Measurements from ENCODE around the gene EPB42.
A peak's percentile ranks its signal among the peaks of the same experiment; 100 is the strongest.
"Not testable (repeated sequence)": the region's sequence is repeated elsewhere in the genome, so short reads cannot be mapped to it uniquely, and the experiment has no call there.

The EPB42 gene

GRCh38 chr15:43210807-43211206 is 10.0 kb downstream of the EPB42 start:
- no peak for DNase-seq

DNA sequence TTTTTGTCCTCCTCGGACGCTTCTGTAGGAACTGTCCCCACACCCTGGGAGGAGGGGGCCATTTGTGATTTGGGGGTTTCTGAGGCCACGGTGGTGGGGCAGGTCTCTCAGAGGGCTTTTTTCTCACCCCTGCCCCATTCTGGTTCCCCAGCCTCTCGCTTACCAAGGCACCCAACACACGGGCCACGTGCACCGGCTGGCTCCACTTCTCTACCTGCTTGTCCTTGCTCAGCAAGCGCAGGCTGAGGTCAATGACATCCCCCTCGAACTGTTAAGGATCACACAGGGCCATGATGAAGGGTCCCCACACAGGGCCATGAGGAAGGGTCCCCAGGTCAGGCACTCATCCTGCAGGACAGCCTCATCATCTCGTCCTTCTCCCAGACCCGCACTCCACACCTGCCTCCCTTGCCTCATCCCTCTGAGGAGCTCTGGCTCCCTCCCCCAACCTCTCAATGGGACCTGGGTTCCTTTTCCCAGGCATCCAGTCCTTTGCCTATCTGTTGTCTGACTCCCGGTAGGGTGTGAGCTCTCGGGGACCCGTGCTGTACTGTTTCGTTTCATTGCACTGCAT is 10.6 kb downstream of the EPB42 start:
- DNase-seq, result no peak

- no peak for DNase-seq
Measured at GRCh38 chr15:43209059-43209824, 11.6 kb downstream of the EPB42 start.

GRCh38 chr15:43208052-43209002 is 12.5 kb downstream of the EPB42 start:
- no peak for DNase-seq

DNA sequence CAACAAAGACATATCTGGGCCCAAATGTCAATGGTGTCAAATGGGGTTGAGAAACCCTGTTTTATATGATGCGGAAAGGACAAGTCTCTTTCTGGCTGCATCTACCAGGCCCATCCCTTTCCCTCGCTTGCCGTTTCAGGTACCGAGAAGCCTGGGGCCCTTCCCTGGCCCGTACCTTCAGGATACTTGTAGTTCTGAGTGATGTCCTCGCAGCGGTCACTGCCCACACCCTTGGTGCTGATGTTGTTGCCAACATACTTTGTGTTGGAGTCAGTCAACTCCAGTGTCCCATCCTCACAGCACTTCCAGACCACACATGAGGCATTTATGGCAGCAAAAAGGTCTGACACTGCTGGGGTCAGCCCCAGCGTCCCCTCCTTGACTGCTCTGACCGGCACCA is 13.8 kb downstream of the EPB42 start:
- DNase-seq, result no peak

GRCh38 chr15:43206054-43206453 is 14.8 kb downstream of the EPB42 start:
- no peak for DNase-seq

DNA sequence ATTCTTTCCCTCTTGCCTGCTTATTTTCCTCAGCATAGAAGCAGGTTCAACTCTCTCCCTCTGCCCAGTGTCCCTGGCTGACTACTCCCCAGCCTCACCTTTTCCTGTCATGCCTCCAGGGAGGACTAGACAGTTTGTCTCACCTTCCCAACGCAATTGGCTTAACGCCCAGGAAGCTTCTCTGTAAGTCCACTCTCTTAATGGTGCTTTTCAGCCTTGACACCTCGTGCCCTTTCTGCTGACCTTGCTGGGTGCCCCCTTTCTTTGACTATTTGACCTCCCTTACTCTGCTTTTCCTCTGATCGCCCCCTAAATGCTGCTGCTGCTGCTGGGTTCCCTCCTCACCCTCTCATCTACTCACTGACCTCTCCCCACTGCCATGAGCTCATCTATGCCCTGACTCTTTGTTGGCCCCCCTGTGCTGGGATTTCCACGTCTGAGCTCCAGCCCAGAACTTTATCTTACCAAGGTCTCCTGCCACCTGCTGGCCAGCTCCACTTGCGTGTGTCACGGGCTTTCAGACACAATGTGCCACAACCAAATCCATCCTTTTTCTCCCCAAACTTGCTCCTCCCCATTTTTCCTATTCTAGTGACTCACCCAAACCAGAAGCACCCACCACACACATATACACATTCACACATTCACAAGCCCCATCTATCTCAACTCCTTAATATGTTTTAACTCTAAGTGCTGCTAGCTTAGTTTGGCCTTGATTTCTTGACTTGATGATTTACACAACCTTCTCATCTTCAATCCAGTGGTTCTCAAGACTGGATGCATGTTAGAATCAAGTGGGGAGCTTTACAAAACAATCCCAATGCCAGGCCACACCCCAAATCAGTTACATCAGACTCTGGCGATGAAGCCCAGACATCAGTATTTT is 16.6 kb downstream of the EPB42 start:
- peak in 5 of 6 experiments; percentile 8 to 15 (median 12) for DNase-seq

DNA sequence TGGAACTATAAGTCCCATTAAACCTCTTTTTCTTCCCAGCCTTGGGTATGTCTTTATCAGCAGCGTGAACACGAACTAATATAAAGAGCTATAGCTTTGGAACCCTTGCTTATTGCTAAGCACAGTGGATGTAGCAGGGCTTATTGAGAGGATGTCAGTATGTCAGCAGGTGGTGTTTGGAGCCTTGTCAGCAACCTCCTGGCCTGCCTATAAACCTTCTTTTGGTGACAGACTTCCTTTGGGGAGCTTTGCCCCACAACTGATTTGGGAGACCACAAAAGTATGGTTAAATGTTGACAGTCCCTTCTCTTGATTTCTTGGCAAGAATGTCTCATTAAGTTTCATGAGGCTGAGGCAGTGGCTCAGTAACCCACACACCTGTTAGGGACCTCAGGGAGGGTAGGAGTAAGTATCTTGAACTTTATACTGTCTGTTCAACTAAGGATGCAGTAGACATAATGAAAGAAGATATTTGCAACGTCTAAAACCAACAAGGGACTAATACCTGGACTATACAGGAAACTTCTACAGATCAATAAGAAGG is 20.8 kb downstream of the EPB42 start:
- DNase-seq, result no peak

DNA sequence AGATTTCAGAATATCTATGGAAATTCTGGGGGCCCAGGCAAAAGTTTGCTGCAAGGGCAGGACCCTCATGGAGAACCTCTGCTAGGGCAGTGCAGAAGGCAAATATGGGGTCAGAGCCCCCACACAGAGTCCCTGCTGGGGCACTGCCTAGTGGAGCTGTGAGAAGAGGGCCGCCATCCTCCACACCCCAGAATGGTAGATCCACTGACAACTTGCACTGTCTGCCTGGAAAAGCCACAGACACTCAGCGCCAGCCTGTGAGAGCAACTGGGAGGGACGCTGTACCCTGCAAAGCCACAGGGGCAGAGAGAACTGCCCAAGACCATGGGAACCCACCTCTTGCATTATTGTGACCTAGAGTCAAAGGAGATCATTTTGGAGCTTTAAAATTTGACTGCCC is 21.8 kb downstream of the EPB42 start:
- no peak for DNase-seq

GRCh38 chr15:43198556-43198955 is 22.3 kb downstream of the EPB42 start:
- DNase-seq, result not testable (repeated sequence)

- DNase-seq, result not testable (repeated sequence)
Measured at GRCh38 chr15:43197773-43198172, 23.0 kb downstream of the EPB42 start.

GRCh38 chr15:43196760-43197548 is 23.9 kb downstream of the EPB42 start:
- DNase-seq, result no peak

GRCh38 chr15:43194795-43195194 is 26.0 kb downstream of the EPB42 start:
- no peak for DNase-seq

- DNase-seq, result no peak
Measured at GRCh38 chr15:43193710-43194109, 27.1 kb downstream of the EPB42 start.

DNA sequence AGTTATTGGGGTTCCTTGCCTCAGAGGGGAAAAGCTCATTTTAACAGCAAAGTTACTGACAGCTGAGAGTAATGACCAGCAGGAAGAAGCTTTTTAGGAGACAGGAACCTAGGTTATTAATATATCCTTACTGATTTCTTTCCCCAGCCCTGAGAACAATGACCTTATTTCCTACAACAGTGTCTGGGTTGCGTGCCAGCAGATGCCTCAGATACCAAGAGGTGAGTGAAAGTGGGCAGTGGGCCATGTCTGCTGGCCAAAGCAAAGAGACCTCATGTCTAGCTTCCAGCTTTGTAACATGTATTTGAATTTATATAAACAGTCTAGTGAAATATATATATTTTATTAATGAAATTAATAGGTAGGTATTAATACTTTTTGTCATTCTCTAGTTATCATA is 30.6 kb downstream of the EPB42 start:
- DNase-seq, result no peak

- DNase-seq, result no peak
Measured at GRCh38 chr15:43189296-43189695, 31.5 kb downstream of the EPB42 start.

DNA sequence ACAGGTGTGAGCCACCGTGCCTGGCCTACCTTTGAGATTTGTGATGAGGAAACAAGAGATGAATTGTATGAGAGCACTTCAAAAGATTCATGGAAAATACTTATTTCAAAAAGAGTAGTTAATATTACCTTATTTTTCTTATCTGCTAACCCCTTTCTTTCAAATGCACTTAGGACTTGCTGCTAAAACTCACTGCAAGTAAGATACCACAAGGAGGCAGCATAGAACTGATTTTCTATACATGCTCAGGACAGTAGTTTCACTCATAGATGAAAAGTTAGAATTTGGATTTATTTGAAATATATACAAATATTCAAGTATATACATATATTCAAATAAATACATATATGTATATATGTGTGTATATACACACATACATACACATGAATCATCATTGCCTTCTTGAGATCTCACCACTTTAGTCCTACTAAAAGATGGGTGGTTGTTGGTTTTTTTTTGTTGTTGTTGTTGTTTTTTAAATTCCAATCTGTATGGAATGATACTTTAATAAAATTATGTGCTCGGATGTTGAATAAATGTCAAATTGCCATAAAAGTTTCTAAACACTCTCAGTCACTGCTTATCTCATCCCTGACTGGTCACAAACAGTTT is 33.2 kb downstream of the EPB42 start:
- DNase-seq, result peak in 3 of 6 experiments; percentile 23 to 55 (median 38)

GRCh38 chr15:43186003-43186353 is 34.8 kb downstream of the EPB42 start:
- no peak for DNase-seq

DNA sequence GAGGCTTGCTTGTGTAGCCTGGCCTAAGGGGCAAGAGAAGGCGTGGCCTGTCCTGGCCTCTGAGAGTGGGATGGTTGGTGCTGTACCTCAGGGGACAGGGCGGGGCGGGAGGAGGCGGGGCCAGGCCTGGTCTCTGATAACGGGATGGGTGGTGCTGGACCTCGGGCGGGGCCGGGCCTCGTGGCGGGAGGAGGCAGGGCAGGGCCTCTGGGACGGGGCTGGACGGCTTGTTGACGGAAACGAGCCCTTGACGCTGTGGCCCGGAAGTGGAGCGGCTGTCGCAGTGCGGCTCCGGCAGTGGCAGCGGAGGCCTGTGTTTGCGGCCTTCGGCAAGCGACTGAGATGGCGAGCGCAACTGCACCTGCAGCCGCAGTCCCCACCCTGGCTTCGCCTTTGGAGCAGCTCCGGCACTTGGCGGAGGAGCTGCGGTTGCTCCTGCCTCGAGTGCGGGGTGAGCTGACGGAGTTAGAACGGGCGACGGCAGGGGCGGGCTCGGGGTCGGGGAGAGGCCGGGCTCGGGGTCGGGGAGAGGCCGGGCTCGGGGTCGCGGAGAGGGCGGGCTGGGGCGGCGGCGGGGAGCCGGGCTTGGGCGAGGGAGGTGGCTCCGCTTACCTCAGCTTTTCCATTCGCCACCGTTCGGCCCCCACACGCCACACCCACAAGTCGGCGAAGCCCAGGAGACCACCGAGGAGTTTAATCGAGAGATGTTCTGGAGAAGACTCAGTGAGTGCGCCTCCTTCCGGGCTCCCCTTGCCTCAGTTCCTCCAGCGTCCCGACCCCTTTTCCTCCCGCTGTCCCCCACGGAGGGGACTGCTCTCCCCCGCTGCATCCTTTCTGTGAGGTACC is 35.4 kb downstream of the EPB42 start, which contains the start of gene CCNDBP1:
Gene CCNDBP1, plus strand, starts transcription at position 247 of the 846 bp plus-strand sequence. Its CDS starts 96 bp downstream, at position 343.
- DNase-seq, result peak; percentile 62 to 84 (median 76)

Data from stimulated activated naive CD4-positive, alpha-beta T cell (primary cell).